HG03139 (cell line): Measurements from ENCODE around the gene ADCY3.

Experiments used
- ATAC-seq: cut with Tn5 transposase; IDR thresholded peaks from one replicate; pipeline ENCODE4 v1.9.1; 2021; ENCODE audit not compliant: unreplicated experiment

Gene ADCY3

GRCh38 chr2:24832073-24832461, 88.0 kb downstream of the ADCY3 start:
- ATAC-seq, result no peak

GRCh38 chr2:24831221-24832072, 88.6 kb downstream of the ADCY3 start:
- ATAC-seq, result no peak

GRCh38 chr2:24830786-24831185, 89.3 kb downstream of the ADCY3 start:
- ATAC-seq, result no peak

GRCh38 chr2:24830351-24830750, 89.7 kb downstream of the ADCY3 start:
- ATAC-seq, result no peak

- no peak for ATAC-seq
Measured at GRCh38 chr2:24828238-24828996, 91.6 kb downstream of the ADCY3 start.

DNA sequence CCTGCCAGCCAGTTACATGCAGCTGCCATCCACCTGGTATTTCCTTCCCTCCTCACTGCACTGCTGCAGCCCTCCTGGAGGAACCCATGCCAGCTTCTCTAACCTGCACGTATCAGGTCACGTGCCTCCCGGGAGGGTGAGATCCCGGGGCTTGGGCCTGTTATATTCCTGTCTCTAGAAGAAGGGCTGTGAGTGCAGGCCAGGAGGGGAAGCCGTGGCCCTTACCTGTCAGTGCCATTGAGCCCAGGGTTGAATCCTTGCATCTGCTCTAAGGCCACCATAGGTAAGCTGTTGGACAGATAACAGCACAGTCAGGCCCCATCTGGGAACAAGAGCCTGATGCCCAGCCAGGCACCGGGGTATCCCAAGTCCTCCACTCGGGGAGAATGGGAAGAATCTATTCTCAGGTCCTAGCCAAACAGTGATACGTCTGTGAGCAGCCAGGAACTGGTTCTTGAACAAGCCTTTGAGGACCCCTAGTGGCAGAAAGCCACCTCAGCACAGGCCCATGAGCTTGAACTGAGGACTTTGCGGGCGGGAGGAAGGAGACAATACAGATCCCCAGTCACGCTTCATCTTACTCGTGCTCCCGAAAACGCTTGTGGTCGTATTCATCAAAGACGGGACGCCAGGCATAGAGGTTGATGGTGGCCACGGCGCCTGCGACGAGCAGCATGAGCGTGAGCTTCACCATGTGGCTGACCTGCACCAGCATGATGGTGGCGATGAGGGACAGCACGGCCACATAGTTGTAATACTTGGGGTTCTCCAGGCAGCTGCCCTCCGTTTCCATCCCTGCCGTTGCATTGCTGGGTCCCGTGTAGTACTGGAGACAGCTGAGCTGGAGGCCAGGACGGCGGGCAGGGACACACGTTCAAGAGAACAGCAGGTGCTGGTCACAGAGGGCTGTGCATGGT, 92.5 kb downstream of the ADCY3 start:
- ATAC-seq, result peak; percentile 72

DNA sequence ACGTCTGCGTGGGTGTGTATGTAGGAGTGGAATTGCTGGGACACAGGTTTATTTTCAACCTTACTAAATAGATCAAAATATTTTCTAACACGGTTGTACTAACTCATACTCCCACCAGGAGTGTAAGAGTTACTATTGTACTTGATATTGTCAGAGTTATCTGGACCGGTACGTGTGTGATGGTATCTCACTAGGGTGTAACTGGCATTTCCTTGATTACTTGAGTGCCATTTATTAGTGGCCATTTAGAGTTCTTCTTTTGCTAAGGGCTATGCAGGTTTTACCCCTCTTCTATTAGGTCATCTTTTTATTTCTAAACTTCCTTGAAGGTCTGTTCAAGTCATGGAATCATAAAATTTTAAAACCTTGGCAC, 93.3 kb downstream of the ADCY3 start:
- no peak for ATAC-seq

- no peak for ATAC-seq
Measured at GRCh38 chr2:24825883-24826772, 93.9 kb downstream of the ADCY3 start.

GRCh38 chr2:24824966-24825882, 94.8 kb downstream of the ADCY3 start:
- ATAC-seq, result no peak

DNA sequence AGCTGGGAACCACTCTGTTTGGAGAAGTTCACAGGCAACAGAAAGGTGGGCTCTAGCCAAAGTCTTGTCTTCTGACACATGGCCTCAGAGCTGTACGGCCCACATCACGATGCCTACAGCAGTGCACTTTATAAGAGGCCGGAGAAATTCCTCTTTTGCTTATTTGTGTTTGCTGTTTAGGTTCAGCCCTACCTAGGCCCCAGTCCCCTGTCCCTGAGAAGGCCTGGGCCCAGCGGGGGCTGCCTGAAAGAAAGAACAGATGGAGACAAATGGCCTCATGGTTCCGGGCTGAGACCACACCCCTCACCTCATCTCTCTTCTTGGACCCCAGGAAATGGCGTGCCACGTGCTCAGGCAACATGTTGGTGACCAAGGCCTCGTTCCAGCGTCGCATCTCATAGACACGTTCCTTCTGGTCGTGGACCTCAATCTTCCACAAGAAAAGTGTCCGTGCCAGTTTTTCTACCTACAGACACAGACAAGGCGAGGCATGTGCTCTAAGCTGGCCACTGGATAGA, 95.9 kb downstream of the ADCY3 start:
- no peak for ATAC-seq

GRCh38 chr2:24822049-24822706, 97.9 kb downstream of the ADCY3 start:
- ATAC-seq, result no peak

DNA sequence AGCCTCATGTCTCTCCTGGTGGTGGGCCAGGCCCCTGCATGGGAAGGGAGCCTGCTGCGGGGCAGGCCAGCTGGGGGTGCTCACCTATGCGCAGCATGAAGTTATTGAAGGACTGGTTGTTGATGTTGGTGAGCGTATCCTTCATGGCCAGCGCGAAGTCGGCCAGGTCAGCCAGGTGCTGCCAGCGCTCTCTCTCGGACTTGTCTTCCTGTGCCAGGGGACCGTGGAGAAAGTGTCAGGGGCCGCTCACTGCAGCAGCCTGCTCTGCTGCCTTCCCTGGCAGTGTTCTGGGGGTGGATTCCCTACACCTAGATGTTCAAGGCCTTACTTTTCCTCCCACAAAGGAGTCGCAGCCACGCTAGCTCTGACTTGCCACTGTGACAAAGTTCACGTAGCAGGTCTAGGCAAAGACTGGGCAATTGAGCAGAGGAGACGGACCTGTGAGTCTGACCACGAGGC, 98.6 kb downstream of the ADCY3 start:
- no peak for ATAC-seq

DNA sequence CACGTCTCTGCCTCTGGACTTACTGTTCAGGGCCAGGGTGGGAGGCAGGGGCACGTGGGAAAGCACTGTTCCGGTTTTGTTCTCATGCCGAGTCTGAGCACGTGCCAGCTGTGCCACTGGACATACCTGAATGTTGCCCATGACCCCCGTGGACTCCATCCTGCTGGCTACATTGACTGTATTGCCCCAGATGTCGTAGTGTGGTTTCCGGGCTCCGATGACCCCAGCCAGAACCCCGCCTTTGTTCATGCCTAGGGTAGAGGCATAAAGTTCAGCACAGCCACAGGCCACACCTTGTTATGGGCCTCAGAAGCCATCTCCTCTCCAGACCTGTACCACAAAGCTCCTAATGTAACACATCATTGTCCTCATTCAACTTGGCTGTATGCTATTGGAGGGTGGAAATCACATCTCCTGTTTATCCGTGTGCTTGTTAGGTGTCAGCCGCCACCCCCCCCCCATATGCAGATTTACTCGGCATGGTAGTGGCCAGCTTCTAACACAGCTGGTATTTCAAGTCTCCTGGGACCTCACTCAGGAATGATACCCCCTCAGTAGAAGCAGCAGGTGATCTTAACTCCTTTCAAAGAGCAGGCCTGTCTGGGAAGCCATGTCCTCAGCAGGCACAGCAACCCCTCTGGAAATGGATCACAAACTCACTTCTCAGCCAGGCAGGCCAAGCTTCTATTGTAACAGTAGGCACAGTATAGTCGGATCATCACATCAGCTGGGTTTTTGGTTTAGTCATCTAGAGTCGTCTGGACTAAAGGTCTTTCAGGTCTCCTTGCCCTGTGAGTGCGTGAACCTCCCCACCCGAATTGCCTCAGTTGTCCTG, 99.2 kb downstream of the ADCY3 start:
- ATAC-seq, result no peak

- no peak for ATAC-seq
Measured at GRCh38 chr2:24820175-24820513, 99.9 kb downstream of the ADCY3 start.

DNA sequence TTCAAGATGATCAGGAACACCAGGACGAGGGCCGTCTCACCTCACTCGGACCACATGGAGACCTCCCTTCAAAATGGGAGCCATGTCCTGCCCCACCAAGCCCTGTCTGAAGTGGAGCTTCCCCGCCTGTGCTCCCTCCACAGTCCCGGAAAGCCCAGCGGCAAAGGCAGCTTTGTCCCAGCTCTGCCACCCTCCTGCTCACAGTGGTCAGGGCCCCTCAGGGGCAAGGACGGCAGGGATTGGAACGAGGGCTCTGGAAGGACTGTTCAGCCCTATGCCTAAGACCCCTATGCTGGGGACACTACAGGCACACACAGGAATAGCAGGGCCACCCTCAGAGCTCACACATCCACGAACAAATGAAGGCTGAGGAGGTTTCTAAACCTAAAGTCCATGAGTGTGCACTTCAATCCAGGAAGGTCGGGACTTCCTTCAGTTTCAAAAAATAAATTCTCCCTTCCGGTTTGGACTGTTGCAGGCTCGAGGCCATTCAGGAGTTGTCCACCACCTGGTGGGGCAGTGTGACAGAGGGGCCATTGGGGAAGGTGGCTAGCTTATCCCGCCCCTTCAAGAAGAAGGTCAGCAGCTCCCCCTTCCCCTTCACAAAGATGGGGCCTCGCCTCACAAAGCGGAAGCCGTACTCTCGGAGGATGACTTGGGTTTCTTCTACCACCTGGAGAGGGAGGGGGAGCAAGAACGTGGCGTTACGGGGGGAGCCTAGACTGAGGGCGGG, 100.4 kb downstream of the ADCY3 start:
- ATAC-seq, result no peak

DNA sequence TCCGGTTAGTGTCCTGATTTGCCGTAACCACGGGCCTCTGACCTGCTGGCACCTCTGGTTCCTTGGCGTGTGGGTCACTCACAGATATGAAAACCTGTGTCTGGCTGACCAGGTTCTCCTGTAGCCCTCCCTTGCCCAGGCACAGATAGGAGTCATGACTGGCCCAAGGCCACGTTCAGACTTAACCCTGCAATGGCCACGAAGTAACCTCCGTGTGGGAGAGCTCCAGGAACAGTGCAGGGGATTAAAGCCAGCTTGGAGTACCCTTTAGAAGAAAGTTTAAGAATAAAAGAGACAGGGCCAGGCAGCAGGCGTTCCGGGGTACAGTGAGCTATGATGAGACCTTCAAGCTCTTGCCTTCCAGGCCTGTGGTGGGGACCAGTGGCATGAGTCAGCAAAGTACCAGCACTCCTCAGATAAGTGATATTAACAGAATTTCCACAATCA, 101.3 kb downstream of the ADCY3 start:
- no peak for ATAC-seq

- no peak for ATAC-seq
Measured at GRCh38 chr2:24816884-24817283, 103.2 kb downstream of the ADCY3 start.
